ENCODE measurements around the gene DNTT.

DNTT gene

DNA sequence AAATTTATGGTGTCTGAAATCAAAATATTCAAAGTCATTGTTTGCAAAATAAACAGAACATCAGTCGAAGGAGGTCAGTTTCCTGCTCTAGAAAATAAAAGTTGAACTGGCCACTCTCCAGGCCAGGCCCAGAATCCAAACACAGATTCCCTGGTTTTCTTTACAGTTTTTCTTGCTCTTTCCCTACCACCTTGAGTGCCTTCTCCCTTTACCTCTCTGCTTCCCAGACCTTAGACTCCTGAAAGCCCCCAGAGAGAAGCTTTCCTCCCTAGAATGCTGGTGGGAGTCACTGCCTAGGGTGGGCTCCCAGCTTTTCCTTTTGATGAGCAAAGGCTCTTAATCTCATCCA is 6.1 kb downstream of the DNTT start:
- no peak overlapping the region for H3K4me3 ChIP-seq (ENCODE audit: low read depth, low read length)
- TF ChIP-seq CTCF (IDR thresholded peaks at IDR 0.05; ENCODE audit: low read depth, low read length) = no peak

DNA sequence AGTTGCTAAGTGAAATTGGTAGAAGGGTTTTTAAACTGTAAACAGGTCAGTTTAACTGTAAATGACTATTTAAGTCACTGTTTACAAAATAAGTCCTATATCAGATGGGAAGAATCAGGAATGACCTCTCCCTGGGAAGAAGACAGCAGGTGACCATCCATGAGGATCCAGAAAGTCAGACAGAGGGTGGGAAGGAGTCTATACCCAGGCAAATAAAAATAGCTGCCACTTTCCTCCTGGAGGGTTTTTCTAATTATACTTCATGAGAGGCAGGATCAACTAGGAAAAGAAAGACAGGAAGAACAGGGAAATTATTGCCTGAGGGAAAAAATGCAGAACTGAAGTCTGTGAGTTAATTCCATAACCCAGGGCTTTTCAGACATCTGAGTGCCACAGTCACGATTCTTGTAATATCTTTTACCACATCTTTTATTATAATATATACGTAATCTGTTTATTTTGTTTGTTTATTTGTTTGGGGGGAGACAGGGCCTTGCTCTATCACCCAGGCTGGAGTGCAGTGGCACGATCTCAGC is 7.0 kb downstream of the DNTT start:
- TF ChIP-seq CTCF (IDR thresholded peaks at IDR 0.05; ENCODE audit: low read depth, low read length) = no peak
- no peak overlapping the region for H3K4me3 ChIP-seq (ENCODE audit: low read depth, low read length)

GRCh38 chr10:96313344-96313743 is 9.1 kb downstream of the DNTT start:
- no peak overlapping the region for H3K4me3 ChIP-seq (ENCODE audit: low read depth, low read length)
- TF ChIP-seq CTCF (IDR thresholded peaks at IDR 0.05; ENCODE audit: low read depth, low read length) = no peak

DNA sequence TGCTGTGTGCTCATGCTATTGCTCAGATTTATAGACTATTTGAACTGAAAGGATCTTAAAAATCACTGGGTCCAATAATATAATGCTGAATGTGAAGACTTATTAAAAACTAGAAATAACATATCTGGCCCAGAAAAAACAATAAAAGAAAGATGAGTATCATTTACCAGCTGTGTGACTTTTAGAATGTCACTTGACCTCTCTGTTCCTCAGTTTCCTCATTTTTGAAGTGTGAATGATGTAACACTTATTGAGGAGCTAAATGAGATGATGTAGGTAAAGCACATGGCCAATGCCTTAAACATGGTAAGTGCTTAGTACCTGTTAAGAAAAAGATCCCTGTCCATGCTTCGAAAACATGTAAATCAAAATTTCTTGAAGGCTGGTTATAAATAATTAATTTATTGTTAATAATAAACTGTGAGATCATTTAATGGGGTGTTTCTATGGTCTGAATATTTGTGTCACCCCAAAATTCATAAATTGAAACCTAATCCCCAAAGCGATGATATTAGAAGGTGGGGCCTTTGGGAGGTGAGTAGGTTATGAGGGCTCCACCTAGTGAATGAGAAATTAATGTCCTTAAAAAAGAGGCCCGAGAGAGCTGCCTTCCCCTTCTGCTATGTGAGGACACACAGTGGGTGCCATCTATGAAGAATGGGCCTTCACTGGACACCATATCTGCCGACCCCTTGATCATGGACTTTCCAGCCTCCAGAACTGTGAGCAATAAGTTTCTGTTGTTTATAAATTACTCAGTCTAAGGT is 13.0 kb downstream of the DNTT start:
- H3K4me3 ChIP-seq (ENCODE audit: low read depth, low read length) = no peak overlapping the region
- TF ChIP-seq CTCF (IDR thresholded peaks at IDR 0.05; ENCODE audit: low read depth, low read length) = no peak

GRCh38 chr10:96319754-96320474 is 15.7 kb downstream of the DNTT start:
- TF ChIP-seq CTCF (IDR thresholded peaks at IDR 0.05; ENCODE audit: low read depth, low read length) = no peak

GRCh38 chr10:96321822-96322221 is 17.6 kb downstream of the DNTT start:
- no peak for TF ChIP-seq CTCF (IDR thresholded peaks at IDR 0.05; ENCODE audit: low read depth, low read length)

More at GRCh38 chr10:96319754-96320474, 15.7 kb downstream of the DNTT start:
- no peak overlapping the region for H3K4me3 ChIP-seq (ENCODE audit: low read depth, low read length)

GRCh38 chr10:96322275-96322674 is 18.0 kb downstream of the DNTT start:
- TF ChIP-seq CTCF (IDR thresholded peaks at IDR 0.05; ENCODE audit: low read depth, low read length) = no peak
- H3K4me3 ChIP-seq (ENCODE audit: low read depth, low read length) = no peak overlapping the region

More at GRCh38 chr10:96321822-96322221, 17.6 kb downstream of the DNTT start:
- H3K4me3 ChIP-seq (ENCODE audit: low read depth, low read length) = no peak overlapping the region
